GM23338 (cell line): ENCODE data around the gene ITPR3.

Experiments
- CTCF ChIP-seq, 2 experiments: fragments of 200-600 bp in 1 of 2; sonication (generic) in 1 of 2; conservative IDR thresholded peaks; 2 replicates each; pipeline versions ENCODE4 v1.5.1 to v1.6.1; 2016 to 2017; ENCODE audit warnings: antibody characterized with exemption in 2 of 2, low read depth in 2 of 2, mild to moderate bottlenecking in 2 of 2, moderate library complexity in 1 of 2
- POLR2AphosphoS5 ChIP-seq: IDR thresholded peaks from 2 replicates; pipeline ENCODE4 v1.6.1; 2016; ENCODE audit warnings: antibody characterized with exemption, low read depth

- TF ChIP-seq POLR2AphosphoS5 (no peak), CTCF (conservative IDR thresholded peaks at IDR 0.05; ENCODE audit: low read depth in 2 of 2) (no peak)
Measured at GRCh38 chr6:33599413-33599938, 21.6 kb upstream of the ITPR3 start.
